Measurements from ENCODE around the gene FASTK. TPM values are rescaled to one million over a fixed set of nuclear protein-coding genes. Genes with fewer than 3 reads are reported as not detected.
"Not testable (repeated sequence)": the region's sequence is repeated elsewhere in the genome, so short reads cannot be mapped to it uniquely, and the experiment has no call there.

FASTK gene
- total RNA-seq, 1 experiment from 2014 or later = 86.3 TPM

GRCh38 chr7:151048911-151049463 is 31.6 kb downstream of the FASTK start:
- no peak overlapping the region for H3K4me3 ChIP-seq (ENCODE audit: insufficient read depth, low read depth, low read length)
- H3K36me3 ChIP-seq (replicated peaks; ENCODE audit: control insufficient read depth, insufficient read depth, low read length) = no peaks in the 10 kb centered on the region
- no peak for DNase-seq
- H3K27me3 ChIP-seq (ENCODE audit: control insufficient read depth, insufficient read depth, low read length) = peaks cover 18% of the 10 kb centered on the region

- no peak for DNase-seq
- Histone ChIP-seq H3K36me3 (replicated peaks; ENCODE audit: control insufficient read depth, insufficient read depth, low read length) (no peaks in the 10 kb centered on the region), H3K27me3 (ENCODE audit: control insufficient read depth, insufficient read depth, low read length) (peaks cover 18% of the 10 kb centered on the region), H3K4me3 (ENCODE audit: insufficient read depth, low read depth, low read length) (no peak within 1 kb of the TSS)
These were observed 32.4 kb downstream of the FASTK start, which contains the start of gene ASIC3 for GRCh38 chr7:151047976-151048815. Gene ASIC3 (plus strand): TSS chr7:151048531. CDS start chr7:151048886, 355 bp downstream.

GRCh38 chr7:151046603-151047573 is 33.7 kb downstream of the FASTK start:
- Histone ChIP-seq H3K4me3 (ENCODE audit: insufficient read depth, low read depth, low read length) (no peak overlapping the region), H3K36me3 (replicated peaks; ENCODE audit: control insufficient read depth, insufficient read depth, low read length) (no peaks in the 10 kb centered on the region; the same call in 1 of the 2 replicates), H3K27me3 (ENCODE audit: control insufficient read depth, insufficient read depth, low read length) (peaks cover 17% of the 10 kb centered on the region)
- no peak for DNase-seq

- Histone ChIP-seq H3K36me3 (replicated peaks; ENCODE audit: control insufficient read depth, insufficient read depth, low read length) (no peaks in the 10 kb centered on the region; the same call in 1 of the 2 replicates), H3K27me3 (ENCODE audit: control insufficient read depth, insufficient read depth, low read length) (peaks cover 12% of the 10 kb centered on the region), H3K4me3 (ENCODE audit: insufficient read depth, low read depth, low read length) (no peak overlapping the region)
- no peak for DNase-seq
These were observed 34.6 kb downstream of the FASTK start for GRCh38 chr7:151045967-151046366.

DNA sequence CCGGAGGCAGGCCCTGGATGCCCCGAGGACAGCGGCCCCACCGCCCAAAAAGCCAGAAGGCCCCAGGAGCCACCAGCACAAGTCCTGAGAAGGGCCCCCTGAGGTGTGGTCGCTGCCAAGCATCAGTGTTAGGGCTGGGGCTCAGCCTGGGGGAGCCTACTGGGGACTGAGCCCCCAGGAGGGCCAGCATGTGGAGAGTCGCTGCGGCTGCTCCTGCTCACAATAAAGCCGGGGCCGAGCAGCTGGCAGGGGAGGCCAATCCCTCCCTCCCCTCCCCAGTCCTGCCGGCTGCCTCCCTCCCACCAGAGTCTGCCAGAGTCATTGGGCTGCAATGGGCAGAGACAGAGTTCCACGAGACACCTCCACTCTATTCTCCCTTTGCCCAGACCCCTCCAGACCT is 35.3 kb downstream of the FASTK start:
- Histone ChIP-seq H3K36me3 (replicated peaks; ENCODE audit: control insufficient read depth, insufficient read depth, low read length) (no peaks in the 10 kb centered on the region; the same call in 1 of the 2 replicates), H3K4me3 (ENCODE audit: insufficient read depth, low read depth, low read length) (no peak overlapping the region)
- no peak for DNase-seq

DNA sequence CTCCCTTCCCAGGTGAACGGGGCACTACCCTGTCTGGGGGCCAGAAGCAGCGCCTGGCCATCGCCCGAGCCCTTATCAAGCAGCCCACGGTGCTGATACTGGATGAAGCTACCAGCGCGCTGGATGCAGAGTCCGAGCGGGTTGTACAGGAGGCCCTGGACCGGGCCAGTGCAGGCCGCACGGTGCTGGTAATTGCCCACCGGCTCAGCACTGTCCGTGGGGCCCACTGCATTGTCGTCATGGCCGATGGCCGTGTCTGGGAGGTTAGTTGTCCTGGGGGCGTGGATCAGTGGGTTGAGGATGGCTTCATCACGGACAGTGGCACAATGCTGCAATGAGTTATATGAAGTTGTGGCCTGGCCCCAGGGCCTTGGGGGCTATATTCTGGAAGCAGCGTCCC is 36.6 kb downstream of the FASTK start:
- no peak for DNase-seq

More for the DNA sequence above, 35.3 kb downstream of the FASTK start:
- peaks cover 6% of the 10 kb centered on the region for H3K27me3 ChIP-seq (ENCODE audit: control insufficient read depth, insufficient read depth, low read length)

GRCh38 chr7:151043449-151043848 is 37.2 kb downstream of the FASTK start:
- H3K27me3 ChIP-seq (ENCODE audit: control insufficient read depth, insufficient read depth, low read length); H3K36me3 ChIP-seq (replicated peaks; ENCODE audit: control insufficient read depth, insufficient read depth, low read length); DNase-seq; H3K4me3 ChIP-seq (ENCODE audit: insufficient read depth, low read depth, low read length): not testable (repeated sequence)

More for the DNA sequence above, 36.6 kb downstream of the FASTK start:
- no peaks in the 10 kb centered on the region; the same call in 1 of the 2 replicates for H3K27me3 ChIP-seq (ENCODE audit: control insufficient read depth, insufficient read depth, low read length)
- H3K4me3 ChIP-seq (ENCODE audit: insufficient read depth, low read depth, low read length) = no peak overlapping the region
- no peaks in the 10 kb centered on the region; the same call in 1 of the 2 replicates for H3K36me3 ChIP-seq (replicated peaks; ENCODE audit: control insufficient read depth, insufficient read depth, low read length)

DNA sequence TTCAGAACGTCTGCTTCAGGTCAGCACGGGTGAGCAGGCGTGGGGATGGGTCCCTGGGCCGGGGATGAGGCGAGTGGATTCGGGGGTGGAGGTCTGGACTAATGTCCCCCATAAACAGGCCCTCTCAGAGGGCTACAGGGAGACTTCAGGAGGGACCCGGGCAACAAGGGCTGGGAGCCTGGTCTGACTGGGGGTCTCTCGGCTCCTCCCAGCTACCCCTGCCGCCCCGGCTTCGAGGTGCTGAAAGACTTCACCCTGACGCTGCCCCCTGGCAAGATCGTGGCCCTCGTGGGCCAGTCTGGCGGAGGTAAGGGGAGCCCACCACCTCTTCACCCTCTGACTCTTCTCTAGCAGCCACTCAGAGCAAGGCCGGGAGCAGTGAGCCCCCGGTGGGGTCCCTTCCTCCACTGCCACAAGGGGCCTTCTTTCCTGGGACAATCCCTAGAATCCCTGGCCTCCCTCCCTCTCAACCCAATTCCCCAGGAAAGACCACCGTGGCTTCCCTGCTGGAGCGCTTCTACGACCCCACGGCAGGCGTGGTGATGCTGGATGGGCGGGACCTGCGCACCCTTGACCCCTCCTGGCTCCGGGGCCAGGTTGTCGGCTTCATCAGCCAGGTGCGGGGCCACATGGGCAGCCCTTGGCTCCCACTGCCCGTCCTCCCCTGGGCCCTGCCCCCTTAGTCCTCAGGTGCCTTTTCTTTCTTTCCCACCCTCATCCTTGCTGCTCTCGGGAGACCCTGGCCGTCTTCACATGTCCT is 39.8 kb downstream of the FASTK start:
- Histone ChIP-seq H3K4me3 (ENCODE audit: insufficient read depth, low read depth, low read length) (no peak overlapping the region), H3K27me3 (ENCODE audit: control insufficient read depth, insufficient read depth, low read length) (no peaks in the 10 kb centered on the region), H3K36me3 (replicated peaks; ENCODE audit: control insufficient read depth, insufficient read depth, low read length) (no peaks in the 10 kb centered on the region; the same call in none of the 2 replicates)
- no peak for DNase-seq

GRCh38 chr7:151039850-151040548 is 40.6 kb downstream of the FASTK start:
- no peak for DNase-seq
- no peaks in the 10 kb centered on the region for H3K27me3 ChIP-seq (ENCODE audit: control insufficient read depth, insufficient read depth, low read length)
- H3K36me3 ChIP-seq (replicated peaks; ENCODE audit: control insufficient read depth, insufficient read depth, low read length) = no peaks in the 10 kb centered on the region; the same call in none of the 2 replicates
- H3K4me3 ChIP-seq (ENCODE audit: insufficient read depth, low read depth, low read length) = no peak overlapping the region

GRCh38 chr7:151038951-151039849 is 41.4 kb downstream of the FASTK start:
- H3K36me3 ChIP-seq (replicated peaks; ENCODE audit: control insufficient read depth, insufficient read depth, low read length) = no peaks in the 10 kb centered on the region; the same call in none of the 2 replicates
- H3K27me3 ChIP-seq (ENCODE audit: control insufficient read depth, insufficient read depth, low read length) = no peaks in the 10 kb centered on the region
- no peak overlapping the region for H3K4me3 ChIP-seq (ENCODE audit: insufficient read depth, low read depth, low read length)
- no peak for DNase-seq

- Histone ChIP-seq H3K27me3 (ENCODE audit: control insufficient read depth, insufficient read depth, low read length) (no peaks in the 10 kb centered on the region), H3K4me3 (ENCODE audit: insufficient read depth, low read depth, low read length) (no peak overlapping the region), H3K36me3 (replicated peaks; ENCODE audit: control insufficient read depth, insufficient read depth, low read length) (no peaks in the 10 kb centered on the region; the same call in none of the 2 replicates)
- DNase-seq = no peak
These were observed 44.7 kb downstream of the FASTK start for GRCh38 chr7:151035902-151036301.

DNA sequence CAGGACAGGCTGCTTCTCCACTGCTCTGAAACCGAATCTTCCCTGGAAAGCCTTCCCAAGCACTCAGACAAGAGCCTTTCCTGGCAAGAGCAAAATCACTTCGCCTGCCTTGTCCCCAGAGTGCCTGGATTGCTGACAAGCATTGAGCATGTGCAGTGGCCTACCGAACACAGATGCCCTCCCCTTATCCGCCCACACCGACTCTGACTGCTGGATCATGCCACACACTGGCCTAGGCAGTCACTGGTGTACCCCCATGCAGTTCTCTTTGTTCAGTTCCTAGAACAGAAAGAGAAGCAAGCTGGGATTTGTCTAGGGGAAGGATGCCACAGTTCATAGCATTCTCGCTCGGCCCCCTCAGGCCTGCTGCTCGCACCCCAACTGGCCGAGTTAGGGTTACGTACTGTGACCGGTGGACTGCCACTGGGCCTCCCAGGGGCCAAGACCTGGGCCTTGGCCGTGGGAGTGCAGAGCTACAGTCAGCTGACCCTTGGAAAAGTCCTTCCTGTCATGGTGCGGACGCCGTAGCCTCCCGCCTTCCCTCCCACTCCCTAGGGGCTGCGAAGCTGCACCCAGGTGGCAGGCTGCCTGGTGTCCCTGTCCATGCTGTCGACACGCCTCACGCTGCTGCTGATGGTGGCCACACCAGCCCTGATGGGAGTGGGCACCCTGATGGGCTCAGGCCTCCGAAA is 45.4 kb downstream of the FASTK start:
- Histone ChIP-seq H3K36me3 (replicated peaks; ENCODE audit: control insufficient read depth, insufficient read depth, low read length) (no peaks in the 10 kb centered on the region; the same call in none of the 2 replicates), H3K4me3 (ENCODE audit: insufficient read depth, low read depth, low read length) (no peak overlapping the region), H3K27me3 (ENCODE audit: control insufficient read depth, insufficient read depth, low read length) (no peaks in the 10 kb centered on the region)
- no peak for DNase-seq
